DOHH2 (cell line): Measurements from ENCODE around the gene TRA2B.

ENCODE experiments used
- H3F3A ChIP-seq: fragments of 200-600 bp; sonication (generic), shearing (Covaris generic); 2 replicates; pipeline ENCODE4 v1.6.0; 2016; ENCODE audit warnings: antibody characterized with exemption, mild to moderate bottlenecking; ENCODE audit not compliant: control insufficient read depth, insufficient read depth
- H3K27ac ChIP-seq: fragments of 200-600 bp; sonication (generic); 2 replicates; pipeline ENCODE4 v1.5.1; 2014; ENCODE audit warnings: low read depth, mild to moderate bottlenecking, low read length, moderate library complexity
- H3K27me3 ChIP-seq: fragments of 200-600 bp; sonication (generic); 2 replicates; pipeline ENCODE4 v1.6.1; 2014; ENCODE audit warnings: mild to moderate bottlenecking, low read length, mixed read lengths; ENCODE audit not compliant: control insufficient read depth
- H3K36me3 ChIP-seq: fragments of 200-600 bp; sonication (generic); 2 replicates; pipeline ENCODE4 v1.6.1; 2014; ENCODE audit warnings: mild to moderate bottlenecking, low read length, moderate library complexity, mixed read lengths; ENCODE audit not compliant: control insufficient read depth
- H3K4me1 ChIP-seq: fragments of 200-600 bp; sonication (generic); 2 replicates; pipeline ENCODE4 v1.6.1; 2014; ENCODE audit warnings: mild to moderate bottlenecking, low read length, mixed read lengths; ENCODE audit not compliant: control insufficient read depth
- H3K4me2 ChIP-seq: fragments of 200-600 bp; sonication (generic); 2 replicates; pipeline ENCODE4 v1.6.0; 2014; ENCODE audit warnings: mild to moderate bottlenecking, low read length, moderate library complexity
- H3K4me3 ChIP-seq: fragments of 200-600 bp; sonication (generic); 2 replicates; pipeline ENCODE4 v1.5.1; 2014; ENCODE audit warnings: mild to moderate bottlenecking, low read length, mixed read lengths
- H3K79me2 ChIP-seq: fragments of 200-600 bp; sonication (generic); 2 replicates; pipeline ENCODE4 v1.6.1; 2014; ENCODE audit warnings: mild to moderate bottlenecking, low read length, mixed read lengths; ENCODE audit not compliant: control insufficient read depth
- H3K9me2 ChIP-seq: fragments of 200-600 bp; sonication (generic); replicated peaks from 2 replicates; pipeline ENCODE4 v1.6.1; 2014; ENCODE audit warnings: mild to moderate bottlenecking, low read length, mixed read lengths; ENCODE audit not compliant: control insufficient read depth
- H3K9me3 ChIP-seq: fragments of 200-600 bp; sonication (generic); 2 replicates; pipeline ENCODE4 v1.6.1; 2014; ENCODE audit warnings: antibody characterized with exemption, low read length, mixed read lengths; ENCODE audit not compliant: control insufficient read depth, insufficient read depth
- H4K20me1 ChIP-seq: fragments of 200-600 bp; sonication (generic); 2 replicates; pipeline ENCODE4 v1.6.0; 2014; ENCODE audit warnings: low read depth, mild to moderate bottlenecking, antibody characterized with exemption, low read length, moderate library complexity; ENCODE audit not compliant: control insufficient read depth, insufficient read depth
- CTCF ChIP-seq: fragments of 200-600 bp; sonication (generic); IDR thresholded peaks from one replicate; pipeline ENCODE4 v1.5.1; 2014; ENCODE audit warnings: antibody characterized with exemption, mild to moderate bottlenecking, low read depth, low read length; ENCODE audit not compliant: poor library complexity, severe bottlenecking
- EZH2phosphoT487 ChIP-seq: fragments of 200-600 bp; sonication (generic); IDR thresholded peaks from 2 replicates; pipeline ENCODE4 v1.6.1; 2017; ENCODE audit warnings: borderline replicate concordance, mild to moderate bottlenecking, antibody characterized with exemption, low read length, moderate library complexity, mixed read lengths

Gene TRA2B

GRCh38 chr3:185874119-185874518 lies 63.7 kb downstream of the TRA2B start:
- Histone ChIP-seq H3K4me1 (0 out of 2 replicates have a peak, but pooled peaks cover 3% of the 10 kb centered on the region), H3K27me3 (peaks cover 4% of the 10 kb centered on the region; the same call in 1 of the 2 replicates), H3K27ac (no peak overlapping the region), H3F3A (no peaks in the 10 kb centered on the region), H3K4me2 (no peak overlapping the region), H3K4me3 (no peak overlapping the region), H4K20me1 (no peaks in the 10 kb centered on the region), H3K36me3 (no peaks in the 10 kb centered on the region), H3K79me2 (no peaks in the 10 kb centered on the region), H3K9me2 (no peaks in the 10 kb centered on the region), H3K9me3 (no peaks in the 10 kb centered on the region)
- no peak for TF ChIP-seq EZH2phosphoT487
- no peak for TF ChIP-seq CTCF

GRCh38 chr3:185867650-185868049 lies 70.2 kb downstream of the TRA2B start:
- no peaks in the 10 kb centered on the region for H3K9me2 ChIP-seq
- TF ChIP-seq CTCF (no peak), EZH2phosphoT487 (no peak)
- no peaks in the 10 kb centered on the region for H3K9me3 ChIP-seq
- H3K4me1 ChIP-seq: no peaks in the 10 kb centered on the region
- H3K36me3 ChIP-seq: no peaks in the 10 kb centered on the region
- peaks cover 22% of the 10 kb centered on the region for H3K27me3 ChIP-seq
- no peaks in the 10 kb centered on the region for H3F3A ChIP-seq
- H3K27ac ChIP-seq: no peak overlapping the region
- no peaks in the 10 kb centered on the region for H4K20me1 ChIP-seq
- no peaks in the 10 kb centered on the region for H3K79me2 ChIP-seq
- H3K4me3 ChIP-seq: no peak overlapping the region
- no peak overlapping the region for H3K4me2 ChIP-seq

- H3K79me2 ChIP-seq: no peaks in the 10 kb centered on the region
- no peaks in the 10 kb centered on the region for H3K36me3 ChIP-seq
- peaks cover 22% of the 10 kb centered on the region for H3K27me3 ChIP-seq
- no peaks in the 10 kb centered on the region for H3K9me2 ChIP-seq
- no peak for TF ChIP-seq CTCF
- no peak for TF ChIP-seq EZH2phosphoT487
- H3K4me3 ChIP-seq: no peak overlapping the region
- no peaks in the 10 kb centered on the region for H3F3A ChIP-seq
- H4K20me1 ChIP-seq: no peaks in the 10 kb centered on the region
- no peak overlapping the region for H3K4me2 ChIP-seq
- no peak overlapping the region for H3K27ac ChIP-seq
- H3K4me1 ChIP-seq: no peaks in the 10 kb centered on the region
- no peaks in the 10 kb centered on the region for H3K9me3 ChIP-seq
Measured at GRCh38 chr3:185866995-185867394, 70.8 kb downstream of the TRA2B start.
